Measurements from ENCODE around the gene COMMD3. TPM values are rescaled to one million over a fixed set of nuclear protein-coding genes. Genes with fewer than 3 reads are reported as not detected.
A peak's percentile ranks its signal among the peaks of the same experiment; 100 is the strongest.

The COMMD3 gene
- total RNA-seq, 4 donors from 2014 or later = 29.9 to 41.3 (median 31.4) TPM

- no peaks in the 10 kb centered on the region for H3K36me3 ChIP-seq
- peaks cover 75% of the 10 kb centered on the region for H3K27me3 ChIP-seq
- H3K27ac ChIP-seq = peak overlapping the region in 2 of 3 donors; percentile 89 to 91
- no peaks in the 10 kb centered on the region for H3K9me3 ChIP-seq
- DNase-seq = peak; percentile 55 to 63
- intact Hi-C loops (cut with DNase I) = loop anchor here (5.0 kb wide), 1 partner anchor 96 kb away; no protein-coding TSS in a partner anchor
- WGBS, 2 donors = 4 to 5% methylated on average over 35 to 38 of the region's 40 CpGs
- peak overlapping the region; percentile 24 to 87 (median 72) for H3K4me3 ChIP-seq (replicated peaks in 1 of 3)
- TF ChIP-seq POLR2A (IDR thresholded peaks at IDR 0.05) (no peak), CTCF (IDR thresholded peaks at IDR 0.05) (no peak)
- peaks cover 11 to 17% of the 10 kb centered on the region in 2 donors for H3K4me1 ChIP-seq
Measured at GRCh38 chr10:22341190-22341925, 25.2 kb downstream of the COMMD3 start.

DNA sequence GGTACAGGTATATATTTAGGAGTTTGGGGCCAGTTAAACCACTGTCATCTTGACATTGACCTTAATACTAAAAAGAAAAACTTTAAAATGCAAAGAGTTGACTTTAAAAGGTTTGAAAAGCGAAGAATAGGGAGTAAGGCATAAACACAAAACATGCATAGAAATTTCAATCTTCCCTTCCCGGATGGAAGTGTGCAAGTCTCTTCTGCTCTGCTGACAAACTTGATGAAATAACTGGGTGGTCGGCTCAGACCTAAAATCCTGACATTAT, 25.7 kb downstream of the COMMD3 start:
- H3K9me3 ChIP-seq = no peaks in the 10 kb centered on the region
- H3K27me3 ChIP-seq = peaks cover 74% of the 10 kb centered on the region
- 48 to 51% methylated on average over 3 of the region's 3 CpGs for WGBS, 2 donors
- H3K4me1 ChIP-seq = peaks cover 6 to 12% of the 10 kb centered on the region in 2 donors
- intact Hi-C loops (cut with DNase I) = loop anchor here (5.0 kb wide), 1 partner anchor 95 kb away; no protein-coding TSS in a partner anchor
- no peak overlapping the region for H3K27ac ChIP-seq
- no peak overlapping the region for H3K4me3 ChIP-seq (replicated peaks in 1 of 3)
- no peak for DNase-seq
- TF ChIP-seq CTCF (IDR thresholded peaks at IDR 0.05) (no peak), POLR2A (IDR thresholded peaks at IDR 0.05) (no peak)
- H3K36me3 ChIP-seq = no peaks in the 10 kb centered on the region

- peaks cover 6 to 11% of the 10 kb centered on the region in 2 donors for H3K4me1 ChIP-seq
- TF ChIP-seq POLR2A (IDR thresholded peaks at IDR 0.05) (no peak), CTCF (IDR thresholded peaks at IDR 0.05) (no peak)
- peaks cover 74% of the 10 kb centered on the region for H3K27me3 ChIP-seq
- no peak overlapping the region for H3K4me3 ChIP-seq (replicated peaks in 1 of 3)
- H3K9me3 ChIP-seq = no peaks in the 10 kb centered on the region
- whole genome bisulfite sequencing, 2 donors = 35 to 50% methylated on average over 3 of the region's 3 CpGs
- no peak for DNase-seq
- no peak overlapping the region for H3K27ac ChIP-seq
- H3K36me3 ChIP-seq = no peaks in the 10 kb centered on the region
- intact Hi-C loops (cut with DNase I) = loop anchor here (5.0 kb wide), 1 partner anchor 95 kb away; no protein-coding TSS in a partner anchor
Measured at GRCh38 chr10:22342421-22342820, 26.2 kb downstream of the COMMD3 start.

GRCh38 chr10:22343731-22344130, 27.5 kb downstream of the COMMD3 start:
- intact Hi-C loops (cut with DNase I) = loop anchor here (5.0 kb wide), 1 partner anchor 94 kb away; no protein-coding TSS in a partner anchor
- TF ChIP-seq CTCF (IDR thresholded peaks at IDR 0.05) (no peak), POLR2A (IDR thresholded peaks at IDR 0.05) (no peak)
- no peak for DNase-seq
- peaks cover 6 to 11% of the 10 kb centered on the region in 2 donors for H3K4me1 ChIP-seq
- WGBS, 2 donors = 22 to 24% methylated on average over 3 of the region's 3 CpGs
- H3K27me3 ChIP-seq = peaks cover 63% of the 10 kb centered on the region
- no peak overlapping the region for H3K4me3 ChIP-seq (replicated peaks in 1 of 3)
- no peaks in the 10 kb centered on the region for H3K36me3 ChIP-seq
- no peaks in the 10 kb centered on the region for H3K9me3 ChIP-seq
- H3K27ac ChIP-seq = no peak overlapping the region

- 33 to 37% methylated on average over 1 of the region's 1 CpG for WGBS, 2 donors
- intact Hi-C loops (cut with DNase I) = loop anchor here (5.0 kb wide), 1 partner anchor 93 kb away; no protein-coding TSS in a partner anchor
Measured at GRCh38 chr10:22344249-22344648, 28.1 kb downstream of the COMMD3 start.

More at GRCh38 chr10:22344249-22344648, 28.1 kb downstream of the COMMD3 start:
- Histone ChIP-seq H3K9me3 (no peaks in the 10 kb centered on the region), H3K36me3 (no peaks in the 10 kb centered on the region), H3K27me3 (peaks cover 57% of the 10 kb centered on the region), H3K27ac (no peak overlapping the region), H3K4me3 (replicated peaks in 1 of 3) (no peak overlapping the region), H3K4me1 (peaks cover 6 to 11% of the 10 kb centered on the region in 2 donors)
- DNase-seq = no peak
- TF ChIP-seq POLR2A (IDR thresholded peaks at IDR 0.05) = no peak
- TF ChIP-seq CTCF (IDR thresholded peaks at IDR 0.05) = no peak

Data from thyroid gland (tissue), 4 donors.